Mesangial cell (primary cell): ENCODE measurements around the gene FAM184B. TPM values are rescaled to one million over a fixed set of nuclear protein-coding genes. Genes with fewer than 3 reads are reported as not detected.

Experiments used
- total RNA-seq: library from RNA; depleted of rRNA; stranded (reverse); fragments of >200 nt; gene quantifications from 2 replicates; pipeline ENCODE4 v1.2.3, GENCODE V29; 2015

The FAM184B gene
- total RNA-seq, result not detected in 2 replicates

GRCh38 chr4:17781300-17782287 is at the start of gene FAM184B:
Gene FAM184B (minus strand): TSS chr4:17781621. CDS start chr4:17781299, 322 bp downstream.

GRCh38 chr4:17810260-17811077 is 29.0 kb upstream of the FAM184B start, which contains the start of the genes DCAF16 and NCAPG:
Gene DCAF16 (minus strand): TSS chr4:17810757. CDS start chr4:17804141, 6,616 bp downstream.
Gene NCAPG (plus strand): TSS chr4:17810979. CDS start chr4:17811078, 99 bp downstream.

GRCh38 chr4:17614416-17615299 is 166.8 kb downstream of the FAM184B start, which contains the start of gene MED28:
Gene MED28 (plus strand): TSS chr4:17614641. CDS start chr4:17614655, 14 bp downstream.

Other genes with a start within 250 kb of the FAM184B start
- 49.2 and 57.2 TPM in 2 replicates for gene LAP3, start 204.4 kb downstream of the FAM184B start, total RNA-seq
- gene MED28, start 167.0 kb downstream of the FAM184B start, total RNA-seq, result 4.2 and 7.4 TPM in 2 replicates
- gene DCAF16, start 29.1 kb upstream of the FAM184B start, total RNA-seq, result 19.7 and 22.4 TPM in 2 replicates
- gene NCAPG, start 29.4 kb upstream of the FAM184B start, total RNA-seq, result 1.4 and 40.9 TPM in 2 replicates
- 9.3 and 16.0 TPM in 2 replicates for gene LCORL, start 240.1 kb upstream of the FAM184B start, total RNA-seq